BJ (cell line): Measurements from ENCODE around the gene BCO1. TPM values are rescaled to one million over a fixed set of nuclear protein-coding genes. Genes with fewer than 3 reads are reported as not detected.

Experiments
- CTCF ChIA-PET: fragments of 350-600 bp; formaldehyde crosslinking; extraction: SDS; loops from one replicate; lab custom pipeline; 2021; ENCODE audit warnings: antibody characterized with exemption, inconsistent platforms; lab: Yijun Ruan, JAX
- POLR2A ChIA-PET: fragments of 300-600 bp; sonication (Branson Sonifier 250); formaldehyde crosslinking; extraction: SDS; loops from one replicate; lab custom pipeline; 2021; ENCODE audit warnings: antibody characterized with exemption; lab: Charles Lee
- DNase-seq: peaks from one replicate; pipeline ENCODE4 v3.0.0-alpha.2; 2011; ENCODE audit warnings: low read depth
- H3K27me3 ChIP-seq: 2 replicates; pipeline ENCODE4 v1.6.0; 2011; ENCODE audit warnings: low read length; ENCODE audit not compliant: control insufficient read depth, insufficient read depth
- H3K36me3 ChIP-seq: 2 replicates; pipeline ENCODE4 v1.5.1; 2011; ENCODE audit warnings: low read length; ENCODE audit not compliant: control insufficient read depth, insufficient read depth
- H3K4me3 ChIP-seq: 2 replicates; pipeline ENCODE4 v1.5.1; 2011; ENCODE audit warnings: low read depth, mild to moderate bottlenecking, control low read depth, low read length
- CTCF ChIP-seq: IDR thresholded peaks from 2 replicates; pipeline ENCODE4 v1.5.1; 2011; ENCODE audit warnings: low read depth, mild to moderate bottlenecking, control low read depth, inconsistent platforms, low read length, moderate library complexity; ENCODE audit not compliant: insufficient read depth
- polyA plus RNA-seq: library from polyadenylated mRNA; depleted of rRNA; stranded (reverse); fragments of >200 nt; gene quantifications from 2 replicates; pipeline ENCODE4 v1.2.3, GENCODE V29; 2011

Gene BCO1
- polyA plus RNA-seq, 1 experiment = not detected

GRCh38 chr16:81239367-81240121 lies 1.1 kb downstream of the BCO1 start:
- POLR2A ChIA-PET = no interaction called here
- H3K4me3 ChIP-seq = no peak overlapping the region
- CTCF ChIA-PET = interaction anchor here (1.0 to 3.1 kb wide), 2 partner anchors 8 to 22 kb away, joined by 3 to 13 read pairs; no protein-coding TSS in a partner anchor
- TF ChIP-seq CTCF = no peak
- DNase-seq = no peak
- no peaks in the 10 kb centered on the region for H3K36me3 ChIP-seq
- no peaks in the 10 kb centered on the region for H3K27me3 ChIP-seq

- ChIA-PET CTCF (no interaction called here), POLR2A (no interaction called here)
- no peak overlapping the region for H3K4me3 ChIP-seq
- H3K36me3 ChIP-seq = no peaks in the 10 kb centered on the region
- no peaks in the 10 kb centered on the region for H3K27me3 ChIP-seq
- no peak for DNase-seq
- no peak for TF ChIP-seq CTCF
Measured at GRCh38 chr16:81241706-81242105, 3.2 kb downstream of the BCO1 start.

GRCh38 chr16:81242977-81243618 lies 4.6 kb downstream of the BCO1 start:
- Histone ChIP-seq H3K27me3 (no peaks in the 10 kb centered on the region), H3K36me3 (no peaks in the 10 kb centered on the region), H3K4me3 (no peak overlapping the region)
- no peak for DNase-seq
- POLR2A ChIA-PET = no interaction called here
- CTCF ChIA-PET = no interaction called here
- TF ChIP-seq CTCF = no peak

GRCh38 chr16:81243942-81244341 lies 5.5 kb downstream of the BCO1 start:
- ChIA-PET CTCF (interaction anchor here (1.9 kb wide), 1 partner anchor 17 kb away, joined by 7 read pairs; no protein-coding TSS in a partner anchor), POLR2A (no interaction called here)
- H3K4me3 ChIP-seq = no peak overlapping the region
- DNase-seq = no peak
- H3K36me3 ChIP-seq = no peaks in the 10 kb centered on the region
- H3K27me3 ChIP-seq = no peaks in the 10 kb centered on the region
- TF ChIP-seq CTCF = no peak

GRCh38 chr16:81251871-81252270 lies 13.4 kb downstream of the BCO1 start:
- CTCF ChIA-PET = interaction anchor here (4.2 kb wide), 1 partner anchor 9 kb away, joined by 19 read pairs; no protein-coding TSS in a partner anchor
- POLR2A ChIA-PET = no interaction called here
- Histone ChIP-seq H3K27me3 (no peaks in the 10 kb centered on the region; the same call in 1 of the 2 replicates), H3K4me3 (no peak overlapping the region), H3K36me3 (no peaks in the 10 kb centered on the region)
- TF ChIP-seq CTCF = no peak
- DNase-seq = peak; percentile 50
